ENCODE results near the gene HOXB6. TPM values are rescaled to one million over a fixed set of nuclear protein-coding genes. Genes with fewer than 3 reads are reported as not detected.

The HOXB6 gene
- total RNA-seq, 1 donor from 2014 or later: not detected

DNA sequence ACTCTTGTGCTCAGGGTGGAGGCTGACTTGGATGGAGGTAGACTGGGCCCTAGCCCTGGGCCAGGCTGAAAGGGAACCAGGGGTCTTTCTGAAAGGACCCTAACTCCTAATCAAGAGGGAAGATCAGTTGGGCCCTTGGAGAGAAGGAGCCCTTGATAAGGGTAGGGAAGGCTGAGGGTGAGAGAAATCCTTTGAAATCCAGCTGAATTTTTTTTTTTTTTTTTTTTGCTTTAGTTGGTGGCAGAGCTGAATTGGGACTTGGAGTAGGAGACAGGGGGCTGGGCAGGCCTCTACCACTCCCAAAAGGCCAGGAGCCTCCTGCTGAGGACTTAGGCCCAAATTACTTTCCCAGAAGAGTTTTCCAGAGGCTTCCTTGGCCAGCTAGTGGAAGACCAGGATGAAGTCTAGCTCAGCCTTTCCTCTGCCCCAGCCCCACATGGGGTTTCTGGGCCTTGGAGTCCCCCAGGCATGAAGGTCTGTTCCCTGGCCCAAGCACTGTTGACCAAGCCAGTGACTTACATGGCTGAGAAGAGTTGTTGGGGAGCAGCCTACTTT lies 14.1 kb downstream of the HOXB6 start:
- Histone ChIP-seq H3K4me1 (no peaks in the 10 kb centered on the region), H3K9me3 (ENCODE audit: low read depth) (no peaks in the 10 kb centered on the region), H3F3A (ENCODE audit: low read depth) (no peaks in the 10 kb centered on the region), H3K4me2 (no peak overlapping the region), H3K4me3 (no peak overlapping the region), H3K9ac (no peak overlapping the region), H3K27me3 (peaks cover 100% of the 10 kb centered on the region), H3K79me2 (ENCODE audit: low read depth) (no peaks in the 10 kb centered on the region), H3K36me3 (no peaks in the 10 kb centered on the region), H3K27ac (no peak overlapping the region), H4K20me1 (ENCODE audit: low read depth) (peaks cover 92% of the 10 kb centered on the region), H2AFZ (replicated peaks) (no peak overlapping the region)
- H3K4me1 Mint-ChIP-seq: peaks cover 11% of the 10 kb centered on the region
- peaks cover 11% of the 10 kb centered on the region for H3K9me3 Mint-ChIP-seq
- H3K27ac Mint-ChIP-seq: no peak overlapping the region
- H3K4me3 Mint-ChIP-seq: no peak overlapping the region
- TF ChIP-seq EZH2 (IDR thresholded peaks at IDR 0.05) (no peak), EZH2phosphoT487 (IDR thresholded peaks at IDR 0.05) (no peak)
- TF ChIP-seq, protein P1, sequence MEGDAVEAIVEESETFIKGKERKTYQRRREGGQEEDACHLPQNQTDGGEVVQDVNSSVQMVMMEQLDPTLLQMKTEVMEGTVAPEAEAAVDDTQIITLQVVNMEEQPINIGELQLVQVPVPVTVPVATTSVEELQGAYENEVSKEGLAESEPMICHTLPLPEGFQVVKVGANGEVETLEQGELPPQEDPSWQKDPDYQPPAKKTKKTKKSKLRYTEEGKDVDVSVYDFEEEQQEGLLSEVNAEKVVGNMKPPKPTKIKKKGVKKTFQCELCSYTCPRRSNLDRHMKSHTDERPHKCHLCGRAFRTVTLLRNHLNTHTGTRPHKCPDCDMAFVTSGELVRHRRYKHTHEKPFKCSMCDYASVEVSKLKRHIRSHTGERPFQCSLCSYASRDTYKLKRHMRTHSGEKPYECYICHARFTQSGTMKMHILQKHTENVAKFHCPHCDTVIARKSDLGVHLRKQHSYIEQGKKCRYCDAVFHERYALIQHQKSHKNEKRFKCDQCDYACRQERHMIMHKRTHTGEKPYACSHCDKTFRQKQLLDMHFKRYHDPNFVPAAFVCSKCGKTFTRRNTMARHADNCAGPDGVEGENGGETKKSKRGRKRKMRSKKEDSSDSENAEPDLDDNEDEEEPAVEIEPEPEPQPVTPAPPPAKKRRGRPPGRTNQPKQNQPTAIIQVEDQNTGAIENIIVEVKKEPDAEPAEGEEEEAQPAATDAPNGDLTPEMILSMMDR (IDR thresholded peaks at IDR 0.05): no peak
- DNase-seq (ENCODE audit: low spot score): no peak
- peaks cover 97% of the 10 kb centered on the region for H3K27me3 Mint-ChIP-seq (ENCODE audit: insufficient read depth, low read depth)
- no peaks in the 10 kb centered on the region for H3K36me3 Mint-ChIP-seq

DNA sequence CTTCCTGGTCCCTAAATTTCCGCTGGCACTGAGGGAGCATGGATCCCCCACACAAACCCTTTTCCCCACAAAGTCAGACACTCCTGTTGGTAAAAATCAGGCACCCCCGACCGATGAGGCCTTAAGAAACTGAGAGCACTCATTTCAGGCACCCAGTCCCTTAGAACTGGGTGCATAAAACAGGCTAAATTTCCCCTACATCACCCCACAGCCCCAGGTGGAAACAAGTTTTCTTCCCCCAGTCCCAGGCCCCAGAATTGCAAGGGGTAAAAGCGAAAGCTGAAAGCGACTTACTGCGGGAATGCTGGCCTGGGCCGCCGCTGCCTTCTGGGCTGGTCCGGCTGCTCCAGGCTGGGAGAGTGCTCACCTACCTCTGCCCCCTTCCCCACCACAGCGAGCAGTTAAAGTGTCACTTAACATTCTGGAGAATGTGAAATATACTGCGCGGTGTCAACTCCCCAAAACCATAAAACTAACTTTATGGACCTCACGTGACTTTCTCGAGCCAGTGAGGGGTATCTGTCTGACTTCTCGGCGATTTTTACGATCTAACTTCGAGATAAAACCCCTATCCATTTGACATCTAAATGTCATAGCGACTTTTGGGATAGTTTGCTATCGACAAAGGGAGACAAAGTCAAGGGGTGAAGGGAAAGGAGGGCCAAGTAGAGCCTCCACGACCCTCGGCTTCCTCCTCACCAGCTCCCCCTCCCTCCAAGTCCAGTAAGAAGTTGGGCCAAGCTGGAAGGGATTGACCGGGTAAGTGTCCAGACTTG lies 14.8 kb downstream of the HOXB6 start, which contains the start of gene HOXB3:
HOXB3 (minus strand) TSS at position 411 of the 776 bp plus-strand sequence. CDS start 37,767 bp downstream, outside the sequence.
- Mint-ChIP-seq H3K4me1 (peaks cover 11% of the 10 kb centered on the region), H3K4me3 (peak within 1 kb of the TSS; percentile 58), H3K27ac (no peak within 1 kb of the TSS), H3K27me3 (ENCODE audit: insufficient read depth, low read depth) (peaks cover 97% of the 10 kb centered on the region), H3K36me3 (no peaks in the 10 kb centered on the region), H3K9me3 (peaks cover 11% of the 10 kb centered on the region)
- no peak within 1 kb of the TSS for H2AFZ ChIP-seq (replicated peaks)
- H3K9ac ChIP-seq: no peak within 1 kb of the TSS
- no peaks in the 10 kb centered on the region for H3K9me3 ChIP-seq (ENCODE audit: low read depth)
- peaks cover 100% of the 10 kb centered on the region for H3K27me3 ChIP-seq
- H3F3A ChIP-seq (ENCODE audit: low read depth): no peaks in the 10 kb centered on the region
- TF ChIP-seq, protein P1 (IDR thresholded peaks at IDR 0.05): no peak
- TF ChIP-seq EZH2 (IDR thresholded peaks at IDR 0.05) (peak; percentile 82), EZH2phosphoT487 (IDR thresholded peaks at IDR 0.05) (peak; percentile 82)
- DNase-seq (ENCODE audit: low spot score): no peak
- no peaks in the 10 kb centered on the region for H3K4me1 ChIP-seq
- H3K27ac ChIP-seq: no peak within 1 kb of the TSS
- peaks cover 92% of the 10 kb centered on the region for H4K20me1 ChIP-seq (ENCODE audit: low read depth)
- H3K4me2 ChIP-seq: no peak within 1 kb of the TSS
- no peaks in the 10 kb centered on the region for H3K36me3 ChIP-seq
- no peaks in the 10 kb centered on the region for H3K79me2 ChIP-seq (ENCODE audit: low read depth)
- H3K4me3 ChIP-seq: no peak within 1 kb of the TSS

DNA sequence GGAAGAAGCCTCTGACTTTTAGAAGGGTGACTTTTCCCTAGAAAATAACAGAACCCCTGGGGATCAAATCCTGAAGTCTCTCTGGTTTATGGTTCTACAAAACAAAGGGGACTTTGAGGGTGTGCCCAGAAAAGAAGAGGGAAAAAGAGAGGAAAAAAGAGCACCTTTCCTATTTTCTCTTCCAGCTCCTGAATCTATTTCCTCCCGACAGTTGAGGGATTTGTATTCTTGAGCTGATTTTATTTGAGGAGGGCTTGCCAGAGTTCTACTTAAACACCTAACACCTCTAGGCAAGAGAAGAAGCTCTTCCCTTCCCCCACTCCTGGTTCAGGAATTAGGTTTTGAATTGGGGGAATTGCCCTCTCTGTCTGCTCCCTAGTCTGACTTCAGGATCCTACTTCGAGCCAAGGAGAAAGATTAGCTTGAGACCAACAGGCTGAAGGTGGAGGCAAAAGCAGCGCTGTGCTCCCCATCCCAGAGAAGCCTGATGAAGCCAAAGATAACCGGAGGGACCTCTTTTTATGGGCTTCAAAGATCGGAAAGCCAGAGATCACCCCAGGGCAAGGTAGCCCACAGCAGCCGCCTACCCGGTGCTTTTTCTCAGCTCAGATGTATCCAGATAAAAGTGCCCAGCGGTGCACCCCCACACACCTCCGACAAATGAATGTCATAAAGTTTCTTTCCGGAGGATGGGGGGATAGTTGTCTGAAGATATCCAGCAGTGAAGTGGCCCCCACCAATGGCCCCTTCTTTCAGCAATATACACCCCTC lies 15.5 kb downstream of the HOXB6 start:
- Histone ChIP-seq H3K4me1 (no peaks in the 10 kb centered on the region), H3K27me3 (peaks cover 100% of the 10 kb centered on the region), H3K27ac (no peak overlapping the region), H3K79me2 (ENCODE audit: low read depth) (no peaks in the 10 kb centered on the region), H2AFZ (replicated peaks) (no peak overlapping the region), H3K4me3 (no peak overlapping the region), H3K4me2 (no peak overlapping the region), H3F3A (ENCODE audit: low read depth) (no peaks in the 10 kb centered on the region), H3K9ac (no peak overlapping the region), H3K9me3 (ENCODE audit: low read depth) (no peaks in the 10 kb centered on the region), H3K36me3 (no peaks in the 10 kb centered on the region), H4K20me1 (ENCODE audit: low read depth) (peaks cover 92% of the 10 kb centered on the region)
- no peak for DNase-seq (ENCODE audit: low spot score)
- peaks cover 11% of the 10 kb centered on the region for H3K9me3 Mint-ChIP-seq
- TF ChIP-seq EZH2 (IDR thresholded peaks at IDR 0.05): peak; percentile 12
- no peak for TF ChIP-seq EZH2phosphoT487 (IDR thresholded peaks at IDR 0.05)
- no peaks in the 10 kb centered on the region for H3K36me3 Mint-ChIP-seq
- peaks cover 97% of the 10 kb centered on the region for H3K27me3 Mint-ChIP-seq (ENCODE audit: insufficient read depth, low read depth)
- peak overlapping the region; percentile 58 for H3K4me3 Mint-ChIP-seq
- no peak overlapping the region for H3K27ac Mint-ChIP-seq
- H3K4me1 Mint-ChIP-seq: peaks cover 11% of the 10 kb centered on the region
